NCI-H446 (cell line): ENCODE data around the gene CCL18.
"Not testable (repeated sequence)": the region's sequence is repeated elsewhere in the genome, so short reads cannot be mapped to it uniquely, and the experiment has no call there.

ENCODE experiments used
- DNase-seq, 2 experiments: peaks; one replicate each; lab custom pipeline; 2025; lab: John Stamatoyannopoulos, UW

Gene CCL18, protein sequence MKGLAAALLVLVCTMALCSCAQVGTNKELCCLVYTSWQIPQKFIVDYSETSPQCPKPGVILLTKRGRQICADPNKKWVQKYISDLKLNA

DNA sequence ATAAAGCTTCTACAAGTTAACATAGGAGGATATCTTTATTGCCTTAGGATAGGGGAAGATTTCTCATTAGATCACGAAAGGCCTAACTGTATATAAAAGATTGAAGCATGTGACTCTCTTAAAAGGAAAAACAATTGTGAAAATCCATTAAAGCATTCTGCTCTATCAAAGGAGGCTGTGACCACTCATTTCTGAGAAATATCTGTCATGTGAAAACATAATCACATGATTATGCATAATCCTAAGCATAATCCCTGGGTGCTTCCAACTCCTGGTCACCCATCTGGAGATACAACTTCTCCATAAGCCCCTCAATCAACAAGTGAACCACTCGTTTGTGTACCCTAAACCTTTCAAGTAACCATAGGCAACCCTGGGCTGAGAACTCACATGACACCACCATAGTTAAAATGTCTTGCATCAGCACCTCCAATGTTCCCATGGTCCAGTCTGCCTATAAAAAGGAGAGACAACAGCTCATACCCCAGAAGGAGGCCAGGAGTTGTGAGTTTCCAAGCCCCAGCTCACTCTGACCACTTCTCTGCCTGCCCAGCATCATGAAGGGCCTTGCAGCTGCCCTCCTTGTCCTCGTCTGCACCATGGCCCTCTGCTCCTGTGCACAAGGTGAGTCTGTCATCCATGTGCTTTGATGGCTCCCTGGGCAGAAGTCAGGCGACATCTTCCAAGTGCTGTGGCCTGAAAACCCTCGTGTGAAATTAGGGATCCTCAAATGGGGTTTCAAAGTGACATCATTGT is at the start of gene CCL18:
TSS of gene CCL18 (plus strand) at position 487 of the 756 bp plus-strand sequence. CDS start at position 558, 71 bp downstream.
- DNase-seq = no peak

DNA sequence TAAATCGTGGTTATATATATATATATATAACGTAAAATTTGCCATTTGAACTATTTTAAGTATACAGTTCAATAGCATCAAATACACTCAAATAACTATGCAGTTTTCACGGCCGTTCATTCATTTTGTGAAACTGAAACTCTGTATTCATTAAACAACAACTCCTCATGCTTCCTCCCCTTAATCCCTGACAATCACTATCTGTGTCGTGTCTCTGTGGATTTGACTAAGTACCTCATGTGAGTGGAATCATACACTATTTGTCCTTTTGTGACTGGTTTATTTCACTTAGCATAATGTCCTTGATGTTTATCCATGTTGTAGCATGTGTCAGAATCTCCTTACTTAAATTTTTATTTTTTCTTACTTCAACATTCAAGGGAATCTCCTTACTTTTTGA is 49.1 kb upstream of the CCL18 start:
- no peak for DNase-seq

DNA sequence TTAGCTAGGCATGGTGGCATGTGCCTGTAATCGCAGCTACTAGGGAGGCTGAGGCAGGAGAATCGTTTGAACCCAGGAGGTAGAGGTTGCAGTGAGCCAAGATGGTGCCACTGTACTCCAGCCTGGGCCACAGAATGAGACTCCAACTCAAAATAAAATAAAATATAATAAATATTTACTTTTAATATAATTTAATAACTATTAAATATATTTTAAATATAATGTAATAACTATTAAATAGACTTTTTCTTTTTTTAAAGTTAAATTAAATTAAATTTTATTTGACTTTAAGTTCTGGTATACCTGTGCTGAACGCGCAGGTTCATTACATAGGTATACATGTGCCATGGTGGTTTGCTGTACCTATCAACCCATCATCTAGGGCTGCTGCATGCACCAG is 48.2 kb upstream of the CCL18 start:
- DNase-seq = not testable (repeated sequence)

DNA sequence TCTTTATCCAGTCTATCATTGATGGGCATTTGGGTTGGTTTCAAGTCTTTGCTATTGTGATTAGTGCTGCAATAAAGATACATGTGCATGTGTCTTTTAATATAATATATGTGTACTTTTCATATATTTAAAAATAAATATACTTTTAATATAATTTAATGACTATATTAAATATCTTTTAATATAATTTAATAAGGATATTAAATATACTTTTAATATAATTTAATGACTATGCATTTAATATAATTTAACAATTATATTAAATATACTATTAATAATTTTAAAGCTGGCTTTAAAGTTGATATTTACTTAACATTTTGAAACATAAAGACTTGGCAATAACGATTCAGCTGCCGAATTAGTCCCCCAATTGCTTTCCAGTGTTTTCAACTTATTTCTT is 47.5 kb upstream of the CCL18 start:
- no peak for DNase-seq

DNA sequence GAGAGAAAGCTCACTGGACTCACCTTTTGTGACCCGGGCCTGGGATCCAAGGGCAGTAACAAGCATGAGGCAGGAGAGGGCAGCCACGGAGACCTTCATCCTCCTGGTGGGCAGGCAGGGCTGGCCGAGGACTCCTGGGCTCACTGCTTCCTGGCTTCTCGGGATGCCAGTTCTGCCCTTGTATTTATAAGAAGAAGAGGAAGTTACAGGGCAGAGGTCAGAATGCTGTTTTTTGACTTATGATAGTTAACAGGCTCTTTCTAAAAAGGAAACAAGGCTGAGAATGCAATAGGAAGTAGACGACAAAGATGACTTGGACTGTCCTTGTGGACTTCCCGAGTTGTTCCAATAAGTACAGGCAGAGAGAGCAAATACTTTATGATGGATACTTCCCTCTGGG is 46.3 kb upstream of the CCL18 start, which contains the start of gene CCL23:
TSS of gene CCL23 (minus strand) at position 174 of the 400 bp plus-strand sequence. CDS start at position 99, 75 bp downstream.
- DNase-seq = no peak

DNA sequence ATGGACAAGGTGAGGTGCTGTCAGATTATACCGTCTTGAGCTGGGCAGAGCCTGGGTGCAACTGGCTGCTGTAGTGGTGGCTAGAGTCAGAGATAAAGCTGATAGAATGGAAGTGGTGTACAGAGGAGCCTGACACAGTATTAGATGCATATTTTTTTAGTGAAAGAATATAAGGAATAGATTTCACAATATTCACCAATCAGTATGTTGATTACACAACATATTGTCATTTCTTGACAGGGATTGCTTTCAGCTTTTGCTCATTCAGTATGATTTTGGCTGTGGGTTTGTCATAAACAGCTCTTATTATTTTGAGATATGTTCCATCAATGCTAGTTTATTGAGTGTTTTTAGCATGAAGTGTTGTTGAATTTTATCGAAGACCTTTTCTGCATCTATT is 44.6 kb upstream of the CCL18 start:
- no peak for DNase-seq

DNA sequence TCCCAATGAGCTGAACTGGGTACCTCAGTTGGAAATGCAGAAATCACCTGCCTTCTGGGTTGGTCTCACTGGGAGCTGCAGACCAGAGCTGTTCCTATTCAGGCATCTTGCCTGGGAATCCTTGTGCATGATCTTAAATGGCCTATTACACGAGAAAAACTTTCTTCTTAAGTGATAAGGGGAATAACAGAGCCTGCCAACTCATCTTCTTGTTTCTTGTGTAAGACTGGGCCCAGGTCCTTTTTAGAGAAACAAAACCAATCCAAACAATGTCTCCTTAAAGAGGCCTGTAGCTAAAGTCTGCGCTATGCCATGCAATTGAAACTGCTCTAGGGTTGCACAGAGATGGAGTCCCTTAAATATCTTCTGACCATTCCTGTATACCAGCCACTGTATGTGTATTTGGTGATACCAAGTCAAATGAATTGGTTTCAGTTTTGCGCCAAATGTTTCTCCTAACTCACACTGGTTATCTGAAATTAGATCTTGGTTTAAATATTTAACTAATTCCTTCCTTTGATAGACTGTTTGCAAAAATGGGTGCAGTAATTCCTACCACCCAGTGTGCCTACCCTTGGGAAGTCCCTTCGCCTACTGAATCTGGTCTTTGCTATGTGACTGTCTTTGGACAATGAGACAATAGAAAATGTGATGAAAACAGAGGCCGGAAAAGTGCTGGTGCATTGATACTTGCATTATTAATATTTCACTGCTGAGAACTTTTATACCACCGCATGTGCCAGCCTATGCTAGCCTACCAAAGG is 39.8 kb upstream of the CCL18 start:
- DNase-seq = no peak

DNA sequence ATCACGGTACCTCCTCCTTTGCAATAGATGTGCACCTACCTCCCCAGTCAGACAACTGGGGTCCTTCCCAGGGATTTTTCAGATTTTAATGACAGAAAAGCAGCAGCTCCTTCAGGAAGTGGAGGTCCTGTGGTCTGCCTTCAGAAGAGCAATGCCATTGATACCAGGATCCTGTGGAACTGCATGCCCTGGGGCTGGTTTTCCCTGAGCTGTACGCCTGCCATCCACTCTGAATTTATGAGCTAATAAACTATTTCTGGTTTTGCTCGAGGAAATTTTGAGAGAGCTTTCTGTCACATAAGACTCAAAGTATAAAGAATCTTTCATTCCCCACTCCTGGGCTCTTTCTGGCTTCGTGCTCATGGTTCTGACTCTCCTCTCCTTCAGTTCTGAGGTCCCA is 36.3 kb upstream of the CCL18 start:
- DNase-seq = no peak

DNA sequence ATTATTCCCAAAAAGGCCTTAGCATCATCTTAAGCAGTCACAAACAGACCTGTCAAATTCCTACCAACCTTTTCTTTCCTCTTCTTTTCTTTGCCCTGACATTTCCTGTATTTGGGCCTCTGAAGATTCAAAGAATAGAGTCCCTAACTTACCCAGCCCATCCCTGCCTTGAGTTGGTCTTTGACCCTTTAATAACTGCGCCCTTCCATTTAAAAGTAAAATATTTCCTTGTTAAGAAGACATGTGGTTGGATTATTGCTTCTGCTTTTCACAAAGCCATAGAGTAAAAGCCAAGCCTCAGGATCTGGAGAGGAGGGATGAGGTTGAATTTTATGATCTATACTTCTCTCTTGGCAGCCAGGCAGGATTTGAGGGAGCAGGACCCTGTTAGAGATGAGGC is 33.1 kb upstream of the CCL18 start:
- DNase-seq = no peak

DNA sequence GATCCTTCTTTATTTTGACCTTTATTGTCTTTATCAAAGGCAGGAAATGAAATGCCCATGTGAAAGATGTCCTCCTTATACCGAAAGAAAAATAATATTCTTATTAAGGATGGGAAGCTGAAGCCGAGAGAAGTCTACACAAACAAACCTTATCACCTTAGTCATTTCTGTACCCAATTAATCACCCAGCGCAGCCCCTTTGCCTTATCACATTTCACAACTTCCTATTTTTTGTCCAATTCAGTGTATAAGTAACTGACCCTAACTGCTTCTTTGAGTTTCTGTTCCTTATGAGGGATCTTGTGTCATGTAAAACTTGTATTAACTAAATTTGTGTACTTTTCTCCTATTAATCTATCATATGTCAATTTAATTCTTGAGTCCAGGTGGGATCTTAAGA is 29.9 kb upstream of the CCL18 start:
- DNase-seq = no peak

DNA sequence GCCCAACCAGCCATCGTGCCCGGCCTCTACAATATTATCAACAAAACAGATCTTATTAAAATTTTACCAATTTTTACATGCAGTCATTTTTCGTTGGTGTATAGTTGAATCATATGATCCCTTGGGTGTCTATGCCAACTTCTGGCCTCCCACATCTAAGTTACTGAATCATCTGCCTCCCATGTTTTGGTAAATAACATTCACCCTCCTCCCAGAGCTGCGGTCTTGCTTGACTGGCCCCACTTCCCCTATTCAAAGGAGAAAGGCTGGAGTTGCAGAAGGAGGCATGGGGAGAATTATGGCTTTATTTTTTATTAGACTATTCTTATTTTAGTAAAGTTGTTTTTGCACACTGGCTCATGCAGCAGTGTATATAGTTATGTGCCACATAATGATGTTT is 27.8 kb upstream of the CCL18 start:
- no peak for DNase-seq

DNA sequence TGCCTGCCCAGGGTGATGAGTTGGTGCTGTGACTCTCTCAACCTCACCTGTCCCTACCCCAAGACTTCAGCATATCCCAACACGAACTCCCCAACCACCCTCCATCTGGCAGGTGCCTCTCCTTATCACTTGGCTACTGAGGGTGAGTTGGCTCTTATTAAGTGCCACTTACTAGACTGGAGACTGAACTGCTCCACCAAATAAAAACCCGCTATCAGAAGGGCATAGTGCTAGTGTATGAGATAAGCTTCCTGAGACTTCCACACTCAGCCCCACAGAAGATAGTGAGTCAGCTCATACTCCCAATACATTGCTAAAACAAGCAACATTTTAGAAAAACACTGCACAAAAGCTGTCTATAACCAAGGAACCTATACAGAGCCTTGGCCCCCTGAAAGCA is 16.0 kb upstream of the CCL18 start:
- no peak for DNase-seq

DNA sequence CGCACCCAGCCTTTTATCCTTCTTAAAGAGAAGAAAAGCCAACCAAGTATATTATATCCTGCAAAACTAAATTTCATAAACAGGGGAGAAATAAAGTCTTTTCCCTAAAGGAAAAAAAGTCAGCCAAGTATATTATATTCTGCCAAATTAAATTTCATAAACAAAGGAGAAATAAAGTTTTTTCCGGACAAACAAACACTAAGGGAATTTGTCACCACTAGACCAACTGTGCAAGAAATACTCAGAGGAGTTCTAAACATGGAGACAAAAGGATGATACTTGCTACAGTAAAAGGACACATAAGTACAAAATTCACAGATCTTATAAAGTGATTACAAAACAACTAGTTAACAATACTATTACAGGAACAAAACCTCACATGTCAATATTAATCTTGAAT is 14.4 kb upstream of the CCL18 start:
- no peak for DNase-seq

DNA sequence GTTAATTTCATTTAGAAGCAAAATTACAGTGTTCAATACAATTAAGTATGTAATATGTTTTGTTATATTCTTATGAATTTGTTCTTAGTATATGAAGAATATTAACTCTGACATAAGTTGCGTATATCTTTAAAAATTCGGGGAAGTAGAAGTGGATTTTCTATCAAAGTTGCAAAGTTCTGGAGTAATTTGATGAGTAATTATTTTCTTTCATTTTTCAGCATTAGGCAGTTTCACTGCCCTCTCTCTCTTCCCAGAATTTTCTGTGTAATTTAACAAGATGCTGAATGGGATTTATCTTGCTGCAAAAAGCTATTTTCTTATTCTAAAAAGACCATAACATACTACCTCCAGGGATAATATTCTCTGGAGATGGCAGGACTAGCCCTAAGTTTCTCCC is 8.9 kb upstream of the CCL18 start:
- no peak for DNase-seq

DNA sequence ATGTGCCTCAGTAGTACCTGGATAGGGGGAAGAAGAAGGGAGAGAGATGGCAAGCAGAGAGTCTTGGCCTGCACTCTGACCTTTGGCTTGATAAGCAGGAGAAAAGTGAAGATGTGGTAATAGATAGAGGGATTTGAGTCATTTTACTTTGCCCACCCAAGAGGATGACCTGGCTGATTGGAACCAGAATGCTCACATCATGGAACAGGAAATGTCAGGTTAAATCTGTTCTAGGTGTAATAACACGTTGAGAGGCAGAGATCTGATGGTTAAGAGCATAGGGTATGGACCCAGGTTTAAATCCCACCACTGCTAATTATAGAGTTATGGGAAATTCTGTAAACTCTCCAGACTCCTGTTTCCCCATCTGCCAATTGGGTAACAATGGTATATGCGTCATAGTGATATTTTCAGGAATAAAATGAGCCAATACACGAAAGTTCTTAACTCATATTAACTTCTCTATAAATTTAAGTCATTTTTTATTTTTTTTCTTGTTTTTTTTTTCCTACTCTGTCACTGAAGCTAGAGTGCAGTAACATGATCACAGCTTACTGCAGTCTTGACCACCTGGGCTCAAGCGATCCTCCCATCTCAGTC is 8.1 kb upstream of the CCL18 start:
- no peak for DNase-seq

DNA sequence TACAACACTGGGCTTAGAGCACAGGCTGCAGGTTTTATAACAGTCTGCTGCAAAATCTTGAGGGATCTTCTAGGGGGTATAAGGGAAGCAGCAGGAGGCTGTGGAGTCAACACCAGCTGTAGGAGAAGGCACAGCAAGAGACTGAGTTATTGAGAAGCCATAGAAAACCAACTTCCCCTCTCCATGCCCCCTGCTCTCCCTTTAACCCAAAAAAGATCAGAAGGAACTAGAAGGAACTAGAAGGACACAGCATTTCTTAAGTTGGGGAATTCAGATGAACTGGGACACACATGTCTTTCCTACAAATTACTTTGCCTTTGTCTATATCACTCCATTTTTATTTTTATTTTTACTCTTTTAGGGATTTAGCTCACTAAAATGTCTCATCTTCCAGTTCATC is 6.2 kb upstream of the CCL18 start:
- no peak for DNase-seq

DNA sequence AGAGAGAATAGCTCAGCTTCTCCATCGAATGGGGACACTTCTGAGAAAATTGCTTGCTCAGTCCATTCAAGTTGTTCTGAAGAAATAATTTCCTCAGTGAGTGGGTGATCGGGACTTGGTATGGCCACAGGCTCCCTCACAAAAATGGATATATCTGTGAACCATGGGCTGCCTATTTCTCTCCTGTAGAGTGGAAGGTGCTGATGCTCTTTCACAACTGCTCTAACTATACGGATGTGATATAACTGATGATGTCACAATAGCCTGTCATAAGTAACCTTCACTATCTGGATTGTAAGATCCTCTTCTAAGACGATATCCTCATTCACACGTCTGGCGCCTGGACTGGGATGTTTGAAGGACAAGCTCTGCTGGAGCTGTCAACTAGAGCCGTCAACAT is 4.7 kb upstream of the CCL18 start:
- no peak for DNase-seq

DNA sequence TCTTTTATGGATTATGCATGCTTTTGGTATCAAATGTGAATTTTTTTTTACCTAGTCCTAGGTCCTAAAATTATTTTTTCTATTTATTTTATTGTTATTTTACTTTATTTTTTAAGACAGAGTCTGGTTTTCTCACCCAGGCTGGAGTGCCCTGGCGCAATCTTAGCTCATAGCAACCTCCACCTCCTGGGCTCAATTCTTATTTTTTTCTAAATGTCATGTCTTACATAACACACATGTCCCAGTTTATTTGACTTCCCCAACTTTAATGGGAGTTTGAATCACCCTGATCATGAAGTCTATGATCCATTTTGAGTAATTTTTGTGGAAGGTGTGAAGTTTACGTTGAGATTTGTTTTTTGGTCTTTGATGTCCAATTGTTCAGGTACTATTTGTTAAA is 3.3 kb upstream of the CCL18 start:
- DNase-seq = no peak

DNA sequence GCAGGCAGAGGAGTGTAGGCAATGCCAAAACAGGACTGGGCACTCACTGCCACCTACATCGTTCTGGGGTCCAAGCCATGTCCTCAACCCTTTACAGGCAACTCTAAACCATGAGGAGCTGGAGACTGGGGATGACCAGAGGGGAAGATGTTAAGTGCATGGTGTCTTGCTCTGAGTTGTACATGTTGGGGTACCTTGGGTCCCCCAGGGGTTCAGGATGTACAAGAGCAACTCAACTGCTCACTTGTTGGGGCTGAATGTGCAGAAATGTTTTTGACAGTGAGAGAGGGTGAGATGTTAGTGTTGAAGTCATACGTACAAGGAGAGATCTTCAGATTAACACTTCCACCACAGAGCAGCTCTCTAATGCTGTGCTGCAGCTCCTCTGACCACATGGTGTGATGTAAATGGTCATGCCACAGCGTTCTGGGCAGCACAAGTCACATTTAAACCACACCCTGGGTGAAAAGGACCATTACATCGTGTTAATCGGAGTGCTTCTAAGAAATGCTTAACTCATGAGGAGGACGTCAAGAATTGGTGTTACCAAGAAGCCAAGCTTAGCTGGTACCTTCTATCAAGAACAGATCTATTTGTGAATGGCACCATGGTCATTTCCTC is 2.4 kb downstream of the CCL18 start:
- DNase-seq = no peak

DNA sequence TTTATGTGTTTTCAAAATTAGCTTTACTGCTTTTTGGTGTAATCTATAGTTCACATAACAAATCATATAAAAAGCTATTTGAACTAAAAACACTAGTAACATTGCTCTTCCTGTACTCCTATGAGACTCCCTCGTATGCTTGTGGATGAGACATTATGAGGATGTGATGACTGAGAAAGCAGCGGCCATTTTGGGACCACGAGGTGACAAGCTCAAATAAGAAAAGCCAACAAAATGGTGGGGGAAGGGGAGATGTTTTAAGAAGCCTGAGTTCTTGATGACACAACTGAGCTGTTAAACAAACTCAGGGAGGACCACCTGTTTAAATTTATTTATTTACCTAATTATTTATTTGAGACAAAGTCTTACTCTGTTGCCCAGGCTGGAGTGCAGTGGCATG is 4.5 kb downstream of the CCL18 start:
- peak in 1 of 2 experiments; percentile 11 for DNase-seq

DNA sequence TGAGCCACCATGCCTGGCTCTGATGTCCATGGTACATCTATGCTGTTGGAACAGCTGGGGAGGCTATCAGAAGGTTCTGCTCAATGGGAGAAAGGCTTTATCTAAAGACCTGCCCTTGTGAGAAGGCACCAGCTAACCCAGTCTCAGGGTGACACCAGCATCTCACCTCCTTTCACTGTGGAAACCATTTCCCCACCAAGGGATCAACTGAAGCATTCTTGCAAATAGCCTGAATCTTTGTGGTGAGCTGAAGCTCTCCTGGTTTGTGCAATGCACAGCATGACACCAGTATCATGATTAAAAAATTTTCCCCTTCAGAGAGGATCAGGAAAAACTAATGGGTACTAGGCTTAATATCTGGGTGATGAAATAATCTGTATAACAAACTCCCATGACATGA is 5.1 kb downstream of the CCL18 start:
- no peak for DNase-seq

DNA sequence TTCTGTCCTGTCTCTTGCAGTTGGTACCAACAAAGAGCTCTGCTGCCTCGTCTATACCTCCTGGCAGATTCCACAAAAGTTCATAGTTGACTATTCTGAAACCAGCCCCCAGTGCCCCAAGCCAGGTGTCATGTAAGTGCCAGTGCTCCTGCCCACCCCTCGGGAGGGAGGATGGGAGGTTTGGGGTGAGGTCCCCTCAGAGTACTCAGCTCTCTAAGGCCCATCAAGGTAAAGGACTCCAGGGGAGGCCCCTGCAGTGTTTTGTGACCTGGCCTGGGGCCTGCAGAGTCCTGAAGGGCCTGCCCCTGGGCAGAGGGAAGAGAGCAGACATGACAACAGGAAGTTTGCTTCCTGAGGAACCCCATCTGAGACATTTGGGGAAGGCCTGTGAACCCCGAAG is 6.4 kb downstream of the CCL18 start:
- DNase-seq = no peak
